Activated CD8-positive, alpha-beta memory T cell treated with anti-CD3 and anti-CD28 coated beads, Interleukin-2, amount 50 U/mL, for 4 hours (primary cell): ENCODE data around the gene NAGA.
A peak's percentile ranks its signal among the peaks of the same experiment; 100 is the strongest.
"Not testable (repeated sequence)": the region's sequence is repeated elsewhere in the genome, so short reads cannot be mapped to it uniquely, and the experiment has no call there.

Experiments used
- DNase-seq: peaks from one replicate; pipeline ENCODE4 v3.0.0-alpha.2; 2020

NAGA gene

GRCh38 chr22:42070517-42071422, at the start of gene NAGA:
Gene NAGA (minus strand): TSS chr22:42070812. CDS start chr22:42070297, 515 bp downstream.
- peak; percentile 82 for DNase-seq

GRCh38 chr22:42116848-42117424, 46.3 kb upstream of the NAGA start:
- no peak for DNase-seq

- DNase-seq, result not testable (repeated sequence)
These were observed 44.8 kb upstream of the NAGA start for GRCh38 chr22:42115420-42115830.

GRCh38 chr22:42114721-42115120, 44.1 kb upstream of the NAGA start:
- no peak for DNase-seq

GRCh38 chr22:42112793-42113192, 42.2 kb upstream of the NAGA start:
- not testable (repeated sequence) for DNase-seq

GRCh38 chr22:42111798-42112197, 41.2 kb upstream of the NAGA start:
- no peak for DNase-seq

- no peak for DNase-seq
These were observed 38.2 kb upstream of the NAGA start for GRCh38 chr22:42108848-42109247.

- not testable (repeated sequence) for DNase-seq
These were observed 33.8 kb upstream of the NAGA start for GRCh38 chr22:42104332-42104860.

- DNase-seq, result no peak
These were observed 30.6 kb upstream of the NAGA start for GRCh38 chr22:42101199-42101598.

GRCh38 chr22:42091455-42091782, 20.8 kb upstream of the NAGA start:
- no peak for DNase-seq

- DNase-seq, result peak; percentile 97
These were observed 20.2 kb upstream of the NAGA start, which contains the start of gene NDUFA6 for GRCh38 chr22:42090596-42091454. Gene NDUFA6 (minus strand): TSS chr22:42090772. CDS start chr22:42090744, 28 bp downstream.

- no peak for DNase-seq
These were observed 15.4 kb upstream of the NAGA start for GRCh38 chr22:42086051-42086450.

- DNase-seq, result no peak
These were observed 14.3 kb upstream of the NAGA start for GRCh38 chr22:42084874-42085273.

- no peak for DNase-seq
These were observed 12.5 kb upstream of the NAGA start for GRCh38 chr22:42083119-42083518.

- no peak for DNase-seq
These were observed 9.7 kb upstream of the NAGA start for GRCh38 chr22:42080287-42080686.

- DNase-seq, result peak; percentile 98
These were observed 9.0 kb upstream of the NAGA start, which contains the start of gene SMDT1 for GRCh38 chr22:42079319-42080251. Gene SMDT1 (plus strand): TSS chr22:42079700. CDS start chr22:42079769, 69 bp downstream.

GRCh38 chr22:42078469-42079318, 8.1 kb upstream of the NAGA start:
- peak; percentile 29 for DNase-seq

- no peak for DNase-seq
These were observed 7.0 kb upstream of the NAGA start for GRCh38 chr22:42077486-42078125.

GRCh38 chr22:42076764-42077485, 6.3 kb upstream of the NAGA start:
- DNase-seq, result no peak
